Left kidney (tissue), 2 donors: ENCODE results near the gene RAB44. TPM values are rescaled to one million over a fixed set of nuclear protein-coding genes. Genes with fewer than 3 reads are reported as not detected.
"Not testable (repeated sequence)": the region's sequence is repeated elsewhere in the genome, so short reads cannot be mapped to it uniquely, and the experiment has no call there.

ENCODE experiments used
- DNase-seq: peaks from one replicate; pipeline ENCODE4 v3.0.0-alpha.2; 2013
- polyA plus RNA-seq: library from polyadenylated mRNA; unstranded; fragments of 120-200 nt; gene quantifications from one replicate; pipeline ENCODE4 v1.2.1, GENCODE V29; 2013; ENCODE audit not compliant: insufficient read length

RAB44 gene
- polyA plus RNA-seq, 1 donor = 0.05 TPM

DNA sequence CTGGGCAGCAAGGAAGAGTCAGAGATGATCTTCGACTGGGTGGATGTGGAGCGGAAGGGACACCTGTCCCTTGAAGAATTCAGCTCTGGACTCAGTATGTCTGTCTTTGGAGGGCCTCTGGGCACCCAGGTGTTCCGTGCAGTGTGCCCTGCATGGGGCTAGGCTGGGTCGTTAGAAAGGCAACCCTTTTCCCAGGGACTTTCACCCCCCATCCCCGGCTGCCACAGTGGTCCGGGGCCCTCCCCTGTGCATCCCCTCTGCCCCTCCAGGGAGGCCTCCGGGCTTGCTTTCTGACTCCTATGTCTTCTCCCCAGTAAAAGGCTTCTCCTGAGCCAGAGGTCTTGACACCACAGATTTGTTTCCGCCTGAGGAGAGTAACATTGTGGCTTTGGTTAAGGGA is 16.2 kb downstream of the RAB44 start:
- no peak for DNase-seq

DNA sequence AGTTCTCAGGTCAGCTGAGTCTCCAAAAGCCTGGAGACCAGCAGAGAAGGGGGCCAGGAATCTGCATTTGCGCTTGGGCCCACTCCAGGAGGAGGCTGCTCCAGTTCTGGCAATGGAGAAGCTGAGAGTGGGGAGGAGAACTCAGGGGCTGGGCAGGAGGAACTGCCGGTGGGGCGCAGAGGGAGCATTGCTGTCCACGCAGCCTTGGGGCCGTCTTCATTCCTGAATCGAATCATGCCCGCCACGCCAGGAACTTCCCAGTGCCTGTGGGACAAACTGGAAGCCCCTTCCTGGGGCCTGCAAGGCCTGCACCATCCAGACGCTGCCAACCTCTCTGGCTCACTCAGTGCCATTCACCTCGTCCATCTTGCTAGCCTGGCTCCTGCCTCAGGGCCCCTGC is 16.9 kb downstream of the RAB44 start:
- no peak for DNase-seq

DNA sequence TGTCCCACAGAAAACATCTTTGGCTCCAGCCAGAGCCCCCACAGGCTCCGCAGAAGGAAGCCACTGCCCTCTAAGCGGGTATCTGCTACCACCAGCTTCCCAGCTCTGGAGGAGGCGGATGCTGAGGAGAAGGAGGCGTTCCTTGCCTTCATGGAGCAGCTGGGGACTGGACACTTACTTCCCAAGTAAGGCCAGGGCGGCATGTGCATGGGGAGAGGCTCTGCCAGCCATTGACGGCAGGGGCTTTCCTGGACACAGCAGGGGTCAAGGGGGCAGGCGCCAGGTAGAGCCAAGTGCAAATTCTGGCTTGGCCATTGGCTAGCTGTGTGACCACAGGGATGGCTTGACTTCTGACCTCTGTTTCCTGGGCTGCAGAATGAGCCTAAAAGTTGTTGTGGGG is 17.8 kb downstream of the RAB44 start:
- DNase-seq = no peak

DNA sequence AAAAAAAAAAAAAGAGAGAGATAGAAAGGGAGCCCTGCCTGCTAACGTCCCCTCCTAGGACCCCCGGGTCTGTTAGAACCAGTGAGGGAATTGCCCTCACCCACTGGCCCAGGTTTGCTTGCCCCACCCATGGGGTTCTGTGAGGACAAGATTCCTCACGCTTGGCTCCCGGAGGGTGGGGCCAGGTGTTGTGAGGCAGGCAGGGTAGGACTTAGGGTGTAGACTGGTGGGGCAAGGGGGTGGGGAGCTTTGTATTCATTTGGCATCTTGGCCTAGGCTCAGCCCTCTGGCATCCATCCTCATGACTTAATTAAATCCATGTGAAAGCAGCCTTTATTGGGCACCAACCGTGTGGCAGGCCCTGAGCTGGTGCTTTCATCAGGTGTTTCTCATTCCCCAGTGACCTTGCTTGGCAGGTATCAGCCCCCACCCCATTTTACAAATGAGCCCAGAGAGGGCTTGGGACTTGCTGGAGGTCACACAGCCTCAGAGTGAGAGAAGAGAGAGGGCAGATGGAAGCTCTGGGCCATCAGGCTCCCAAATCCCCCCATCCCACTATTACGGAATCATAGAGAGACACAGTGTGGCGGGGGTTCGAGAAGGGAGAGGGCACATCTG is 19.0 kb downstream of the RAB44 start:
- no peak for DNase-seq

DNA sequence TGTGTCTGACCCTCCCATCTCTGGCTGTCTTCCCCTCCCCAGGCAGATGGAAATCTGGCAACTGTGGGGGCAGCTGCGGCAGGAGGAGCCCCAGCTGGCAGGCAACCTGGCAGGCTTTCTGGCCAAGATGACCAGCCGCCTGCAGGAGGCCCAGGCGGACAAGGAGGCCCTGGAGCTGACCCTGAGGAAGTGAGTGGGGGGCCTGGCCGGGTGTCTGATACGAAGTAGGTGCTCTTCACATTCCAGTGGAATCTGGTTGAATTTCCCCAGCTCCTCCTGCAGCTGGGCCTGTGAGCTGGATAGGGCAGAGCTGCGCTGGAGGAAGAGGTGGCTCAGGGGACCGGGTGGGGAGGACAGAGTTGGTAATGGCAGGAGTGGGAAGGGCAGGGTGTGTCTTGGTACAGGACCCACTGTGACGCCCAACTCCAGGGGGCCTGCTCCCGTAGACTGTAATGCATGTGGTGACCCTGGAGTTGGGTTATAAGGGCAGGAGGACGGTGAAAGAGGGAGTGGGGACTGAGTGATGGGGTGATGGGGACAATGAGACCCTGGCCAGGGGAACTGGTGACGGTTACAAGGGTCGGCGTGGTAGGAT is 19.7 kb downstream of the RAB44 start:
- no peak for DNase-seq

DNA sequence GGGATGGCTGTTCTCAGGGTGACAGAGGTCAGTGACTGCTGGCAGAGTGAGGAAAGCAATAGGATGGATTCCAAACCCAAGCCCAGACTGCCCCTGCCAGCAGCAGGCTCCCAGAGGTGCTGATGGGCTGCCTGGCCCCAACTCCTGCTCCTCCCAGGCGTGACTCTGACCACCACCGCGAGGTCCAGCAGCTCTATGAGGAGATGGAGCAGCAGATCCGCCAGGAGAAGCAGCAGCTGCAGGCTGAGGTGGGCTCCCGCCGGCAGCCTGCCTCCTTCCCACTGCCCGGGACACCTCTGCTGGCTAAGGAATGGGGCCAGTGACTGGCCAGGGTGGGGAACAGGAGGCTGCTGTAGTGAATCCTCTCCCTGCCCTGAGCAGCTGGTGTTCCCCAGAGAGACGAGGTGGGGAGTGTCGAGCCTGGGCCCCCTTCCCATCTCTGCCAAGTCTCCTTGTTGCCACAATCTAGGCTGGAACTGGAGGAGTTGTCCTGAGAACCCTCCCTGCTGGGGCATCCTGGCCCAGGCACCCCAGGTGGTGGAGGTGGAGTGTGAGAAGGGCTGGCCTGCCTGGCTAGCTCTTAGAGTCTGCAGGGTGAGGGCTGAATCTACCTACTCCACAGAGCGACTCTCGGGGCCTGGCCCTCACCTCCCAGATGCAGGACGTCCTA is 20.4 kb downstream of the RAB44 start:
- no peak for DNase-seq

DNA sequence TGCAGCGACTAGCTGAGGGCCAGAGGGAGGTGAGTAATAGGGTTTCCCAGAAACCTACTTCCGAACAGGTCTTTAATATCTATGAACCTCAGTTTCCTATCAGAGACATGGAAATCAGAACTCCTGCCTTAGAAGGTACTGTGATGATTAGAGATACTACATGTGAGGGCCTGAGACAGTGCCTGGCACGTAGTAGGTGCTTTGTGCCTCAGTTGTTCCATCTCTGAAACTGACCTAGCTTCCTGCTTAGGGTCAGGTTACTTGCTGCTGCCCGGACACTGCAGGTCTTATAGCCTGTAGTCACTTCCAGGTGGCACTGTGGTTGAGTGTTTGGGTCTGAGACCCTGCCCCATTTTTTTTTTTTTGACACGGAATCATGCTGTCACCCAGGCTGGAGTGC is 20.9 kb downstream of the RAB44 start:
- DNase-seq = no peak

DNA sequence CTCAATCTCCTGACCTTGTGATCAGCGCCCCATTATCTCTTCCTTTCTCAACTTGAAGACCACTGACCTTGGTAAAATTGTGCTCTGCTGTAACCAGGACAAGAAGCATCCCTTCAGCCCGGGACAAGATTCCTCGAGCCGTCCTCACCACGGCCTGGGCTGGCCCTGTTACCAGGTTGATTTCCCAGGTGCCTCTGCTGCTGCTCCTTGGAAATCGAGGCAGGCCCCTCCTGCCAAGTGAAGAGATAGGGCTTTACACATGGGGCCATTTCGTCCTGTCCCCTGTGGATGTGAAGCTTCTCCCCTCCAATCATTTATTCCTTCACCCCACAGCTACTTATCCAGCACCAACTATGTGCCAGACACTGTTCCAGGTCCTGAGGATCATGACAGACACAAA is 21.5 kb downstream of the RAB44 start:
- no peak for DNase-seq

DNA sequence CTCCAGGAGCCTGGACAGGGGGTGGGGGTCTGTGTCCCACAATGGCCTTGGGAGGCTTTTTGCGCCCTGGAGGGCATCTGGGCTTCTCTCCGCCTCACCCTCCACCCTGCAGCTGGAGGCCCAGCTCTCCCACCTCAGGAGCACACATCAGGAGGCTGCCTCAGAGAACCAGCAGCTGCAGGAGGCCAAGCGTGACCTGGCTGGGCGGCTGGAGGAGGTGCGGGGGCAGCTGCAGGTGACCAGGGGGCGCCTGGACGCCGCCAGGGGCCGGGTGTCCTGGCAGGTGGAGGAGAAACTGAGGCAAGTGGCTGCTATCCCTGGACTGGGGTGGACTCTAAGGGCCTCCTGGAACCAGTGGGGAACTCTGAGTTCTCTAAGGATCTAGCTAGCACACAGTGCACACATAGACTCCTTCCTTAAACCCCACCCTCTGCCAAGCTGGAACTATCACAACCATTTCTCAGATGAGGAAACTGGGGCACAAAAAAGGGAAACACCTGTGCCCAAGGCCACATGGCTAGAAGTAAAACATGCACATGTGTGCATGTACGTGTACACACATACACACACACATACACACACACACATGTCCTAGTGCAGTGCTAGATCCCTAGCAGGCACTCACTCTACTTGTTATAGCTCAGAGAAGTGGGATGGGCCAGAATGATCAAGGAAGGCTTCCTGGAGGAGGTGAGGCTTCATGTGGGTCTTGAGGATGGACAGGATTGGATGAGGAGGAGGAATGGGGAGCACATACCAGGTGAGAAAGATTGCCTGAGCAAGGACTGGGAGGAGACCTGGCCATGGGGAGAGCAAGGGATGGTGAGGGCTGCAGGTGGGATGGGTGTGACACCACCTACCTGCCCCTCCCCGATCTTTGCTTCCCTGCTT is 22.9 kb downstream of the RAB44 start:
- no peak for DNase-seq

DNA sequence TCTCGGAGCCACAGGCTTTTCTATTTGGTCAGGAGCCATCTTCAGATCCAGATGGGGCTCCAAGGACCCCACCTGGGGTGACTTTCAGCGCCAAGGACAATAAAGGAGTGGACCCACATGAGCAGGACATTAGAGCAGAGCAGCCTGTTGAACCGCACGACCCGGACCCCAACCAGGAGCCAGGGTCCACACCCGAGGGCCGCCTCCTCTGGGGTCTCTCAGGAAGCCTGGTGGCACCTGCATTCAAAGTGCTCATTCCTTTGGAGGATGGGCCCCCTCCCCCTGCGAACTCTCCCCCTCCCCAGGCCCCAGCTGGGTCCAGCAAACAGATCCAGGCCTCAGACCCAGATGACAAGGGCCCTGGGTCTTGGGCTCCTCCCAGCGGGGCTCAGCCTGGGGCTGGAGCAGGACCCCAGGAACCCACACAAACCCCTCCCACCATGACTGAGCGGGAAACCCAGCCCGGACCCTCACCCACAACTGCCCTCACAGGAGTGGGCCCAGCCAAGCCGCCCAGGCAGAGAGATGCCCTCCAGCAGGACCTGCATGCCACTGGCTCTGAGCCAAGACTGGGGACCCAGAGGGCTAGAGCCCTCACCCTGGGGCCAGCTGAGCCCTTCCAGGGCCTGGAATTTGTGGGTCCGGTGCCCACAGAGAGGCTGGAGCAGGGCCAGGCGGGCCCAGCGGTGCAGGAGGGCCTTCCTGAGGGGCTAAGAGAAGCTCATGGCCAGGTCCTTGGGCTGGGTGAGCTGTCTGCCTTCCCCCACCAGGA is 23.9 kb downstream of the RAB44 start:
- no peak for DNase-seq

DNA sequence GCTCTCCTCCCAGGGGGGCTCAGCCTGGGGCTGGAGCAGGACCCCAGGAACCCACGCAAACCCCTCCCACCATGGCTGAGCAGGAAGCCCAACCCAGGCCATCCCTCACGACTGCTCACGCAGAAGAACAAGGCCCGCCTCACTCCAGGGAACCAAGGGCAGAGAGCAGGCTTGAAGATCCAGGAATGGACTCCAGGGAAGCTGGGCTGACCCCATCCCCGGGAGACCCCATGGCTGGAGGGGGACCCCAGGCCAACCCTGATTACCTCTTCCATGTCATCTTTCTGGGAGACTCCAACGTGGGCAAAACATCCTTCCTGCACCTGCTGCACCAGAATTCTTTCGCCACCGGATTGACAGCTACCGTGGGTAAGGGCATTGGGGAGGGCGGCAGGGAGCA is 24.7 kb downstream of the RAB44 start:
- DNase-seq = no peak

DNA sequence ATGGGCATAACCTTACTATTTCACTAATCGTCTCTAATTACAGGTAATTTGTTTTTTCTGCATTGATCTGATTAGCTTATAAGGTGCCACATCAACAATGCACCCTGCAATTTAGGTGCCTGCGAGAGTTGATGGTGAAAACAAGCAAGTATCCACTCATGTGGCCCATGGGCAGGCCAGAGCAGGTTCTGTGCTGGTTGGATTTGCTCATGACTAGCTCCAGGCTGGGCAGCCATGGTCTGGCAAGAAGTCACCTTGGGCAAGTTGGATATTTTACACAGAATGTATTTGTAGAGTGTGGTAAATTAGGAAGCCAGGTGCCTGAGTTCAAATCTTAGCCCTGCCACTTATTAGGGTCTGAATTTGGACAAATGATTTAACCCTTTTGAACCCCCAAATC is 25.3 kb downstream of the RAB44 start:
- no peak for DNase-seq

DNA sequence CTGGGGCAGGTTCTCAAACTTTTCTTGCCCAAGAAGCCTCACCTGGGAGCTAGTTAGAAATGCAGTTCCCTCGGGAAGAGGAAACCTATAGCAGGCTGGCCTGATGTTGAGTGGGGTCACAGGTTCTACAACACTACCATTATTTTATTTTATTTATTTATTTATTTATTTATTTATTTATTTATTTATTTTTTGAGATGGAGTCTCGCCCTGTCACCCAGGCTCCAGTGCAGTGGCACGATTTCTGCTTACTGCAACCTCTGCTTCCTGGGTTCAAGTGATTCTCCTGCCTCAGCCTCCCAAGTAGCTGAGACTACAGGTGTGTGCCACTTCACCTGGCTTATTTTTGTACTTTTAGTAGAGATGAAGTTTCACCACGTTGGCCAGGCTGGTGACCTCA is 26.4 kb downstream of the RAB44 start:
- DNase-seq = not testable (repeated sequence)

DNA sequence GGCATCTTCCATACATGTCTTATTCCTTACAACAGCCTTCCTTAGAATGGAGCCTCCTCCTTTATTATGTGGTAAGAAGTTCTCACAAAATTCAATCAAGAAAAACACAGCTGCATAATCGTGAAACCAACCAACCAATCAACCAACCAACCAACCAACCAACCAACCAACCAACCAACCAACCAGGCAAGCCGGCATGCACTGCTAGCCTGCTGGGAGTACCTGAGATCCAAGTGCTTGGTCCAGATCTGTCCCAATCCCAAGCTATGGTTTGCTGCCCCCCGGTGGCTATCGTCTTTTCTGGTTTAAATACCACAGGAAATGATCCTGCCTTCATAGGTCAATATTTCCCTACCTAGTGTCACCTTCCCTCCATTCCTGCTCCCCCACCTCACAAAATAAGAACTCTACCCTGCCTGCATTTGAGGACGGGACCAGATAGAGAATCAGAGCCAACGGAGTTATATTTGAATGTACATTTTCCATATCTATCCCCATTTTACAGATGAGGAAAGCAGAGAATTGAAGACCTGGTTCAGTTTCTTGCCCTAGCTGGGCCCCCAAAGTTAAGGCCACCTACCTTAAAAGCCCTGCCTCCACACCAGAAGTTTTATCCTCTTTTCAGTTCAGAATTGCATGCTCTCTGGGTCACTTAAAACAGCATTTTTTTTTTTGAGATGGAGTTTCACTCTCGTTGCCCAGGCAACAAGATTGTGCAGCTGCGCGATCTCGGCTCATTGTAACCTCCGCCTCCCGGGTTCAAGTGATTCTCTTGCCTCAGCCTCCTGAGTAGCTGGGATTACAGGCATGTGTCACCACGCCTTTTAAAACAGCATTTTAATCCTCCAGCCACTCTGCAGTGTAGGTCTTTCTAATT is 27.1 kb downstream of the RAB44 start:
- DNase-seq = peak; percentile 55

DNA sequence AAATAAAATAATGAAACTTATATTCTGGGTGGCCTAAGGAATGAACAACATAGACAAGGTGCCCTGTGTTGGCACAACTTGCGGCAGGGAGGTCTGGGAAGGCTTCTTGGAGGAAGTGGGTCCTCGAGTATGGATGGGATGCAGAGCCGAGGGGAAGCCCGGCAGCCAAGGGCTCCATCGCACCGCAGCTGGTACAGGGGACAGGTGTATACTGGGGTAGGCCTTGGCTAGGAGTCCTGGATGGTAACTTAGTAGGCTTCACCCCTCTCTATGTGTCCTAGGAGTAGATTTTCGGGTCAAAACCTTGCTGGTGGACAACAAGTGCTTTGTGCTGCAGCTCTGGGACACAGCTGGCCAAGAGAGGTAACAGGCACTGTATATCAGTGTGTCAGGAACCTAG is 28.0 kb downstream of the RAB44 start:
- no peak for DNase-seq

DNA sequence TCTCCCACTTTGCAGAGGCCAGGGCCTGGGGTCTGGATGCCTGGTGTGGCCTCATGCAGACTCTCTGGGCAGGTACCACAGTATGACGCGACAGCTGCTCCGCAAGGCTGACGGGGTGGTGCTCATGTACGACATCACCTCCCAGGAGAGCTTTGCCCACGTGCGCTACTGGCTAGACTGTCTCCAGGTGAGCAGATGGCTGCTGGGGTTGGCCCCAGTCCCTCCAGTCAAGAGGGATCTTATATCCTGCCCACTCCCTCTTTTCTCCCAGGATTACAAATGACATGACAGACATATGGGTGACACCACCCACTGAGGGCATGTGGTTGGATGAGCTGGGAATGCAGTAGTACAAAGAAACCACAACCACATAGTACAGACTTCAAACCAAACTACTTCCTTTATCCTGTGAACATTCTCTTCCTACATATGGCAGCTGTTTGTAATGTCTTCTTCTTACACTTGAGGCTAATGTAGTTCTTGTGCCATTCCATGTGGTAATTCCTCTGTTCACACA is 29.9 kb downstream of the RAB44 start:
- DNase-seq = no peak

DNA sequence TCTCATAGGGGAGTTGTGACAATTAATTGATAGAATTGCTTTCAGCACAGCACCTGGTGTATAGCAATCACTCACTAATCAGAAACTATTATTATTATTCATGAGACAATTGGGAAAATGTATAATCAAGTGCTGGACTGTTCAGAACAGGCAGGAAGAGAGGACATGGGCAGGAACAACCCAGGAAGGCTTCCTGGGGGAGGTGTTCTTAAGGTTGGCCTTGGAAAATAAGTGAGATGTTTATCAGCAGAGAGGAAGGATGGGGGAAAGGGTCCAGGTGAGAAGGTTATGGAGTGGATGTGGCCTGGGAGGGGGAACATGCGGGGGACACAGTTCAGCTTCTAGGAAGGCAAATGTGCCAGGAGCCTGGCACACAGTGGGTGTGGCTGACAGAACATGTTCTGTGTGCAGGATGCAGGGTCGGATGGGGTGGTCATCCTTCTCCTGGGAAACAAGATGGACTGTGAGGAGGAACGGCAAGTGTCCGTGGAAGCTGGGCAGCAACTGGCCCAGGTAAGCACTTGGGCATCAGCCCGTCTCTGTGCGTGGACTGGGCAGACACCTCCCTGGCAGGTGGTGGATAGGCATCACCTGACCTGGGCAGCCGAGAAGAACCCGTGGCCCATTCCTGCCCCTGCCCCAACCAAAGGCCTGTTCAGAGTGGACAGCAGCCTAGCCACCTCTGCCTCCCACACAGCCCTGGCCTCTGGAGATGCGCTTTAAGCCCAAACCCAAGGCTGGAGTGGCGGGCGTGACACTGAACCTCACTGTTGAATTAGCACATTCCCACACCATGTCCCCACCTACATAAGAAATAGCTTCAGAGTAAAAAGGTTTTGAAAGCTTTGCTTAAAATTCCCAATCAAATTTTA is 30.9 kb downstream of the RAB44 start:
- no peak for DNase-seq

DNA sequence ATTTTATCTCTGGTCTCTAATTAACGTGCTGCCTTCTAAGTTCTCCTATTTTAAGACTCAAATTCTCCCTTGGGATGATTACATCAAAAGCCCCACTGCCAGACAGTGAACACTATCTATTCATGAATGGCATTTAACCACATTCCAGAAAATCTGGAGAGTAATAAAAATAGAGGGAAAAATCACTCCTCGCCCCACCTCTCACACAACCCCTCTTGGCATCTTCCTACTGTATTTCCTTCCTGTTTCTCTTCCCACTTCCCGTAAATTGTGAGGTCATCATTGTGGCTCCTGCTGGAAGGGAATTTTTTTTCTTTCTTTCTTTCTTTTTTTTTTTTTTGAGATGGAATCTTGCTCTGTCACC is 31.5 kb downstream of the RAB44 start:
- no peak for DNase-seq

DNA sequence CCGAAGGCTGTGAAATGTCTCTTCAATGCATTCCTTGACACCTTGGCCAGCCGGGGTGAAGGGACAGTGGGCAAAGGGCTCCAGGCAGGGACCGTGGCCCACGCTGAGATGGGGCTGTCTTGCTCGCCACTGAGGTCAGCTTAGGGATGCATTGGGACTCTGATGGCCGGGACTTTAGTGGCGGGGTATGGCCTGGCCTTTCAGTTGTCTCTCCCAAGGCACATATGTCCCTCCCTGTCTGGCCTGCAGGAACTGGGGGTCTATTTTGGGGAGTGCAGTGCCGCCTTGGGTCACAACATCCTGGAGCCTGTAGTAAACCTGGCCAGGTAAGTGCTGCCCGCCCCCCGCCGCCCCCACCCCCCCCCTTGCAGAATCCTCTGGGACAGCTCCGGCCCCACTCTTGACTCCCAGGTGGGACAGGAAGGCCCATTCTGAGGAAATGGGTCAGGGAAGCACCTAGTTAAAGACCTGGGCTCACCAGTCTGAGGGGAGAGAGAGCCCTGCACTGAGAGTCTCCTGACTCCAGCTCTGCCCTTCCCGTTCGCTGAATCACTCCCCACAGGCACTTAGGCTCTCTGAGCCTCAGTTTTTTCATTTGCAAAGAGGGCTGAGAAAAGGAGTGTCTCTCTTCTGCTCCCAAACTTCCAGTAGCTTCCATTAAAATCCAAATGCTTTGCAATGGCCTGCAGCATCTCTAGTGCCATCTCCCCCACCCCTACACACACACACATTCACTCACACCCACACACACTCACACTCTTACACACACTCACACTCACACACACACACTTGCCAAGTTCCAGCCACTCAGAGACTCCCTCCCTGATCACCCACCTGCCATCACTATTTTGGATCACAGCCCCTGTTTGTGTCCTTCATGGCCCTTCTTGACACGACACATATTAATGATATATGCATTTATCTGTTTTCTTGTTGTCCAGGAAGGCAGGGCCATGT is 33.1 kb downstream of the RAB44 start:
- DNase-seq = no peak
